Astrocyte of the hippocampus (primary cell): Measurements from ENCODE around the gene RYR2.

Experiments
- DNase-seq: peaks from one replicate; pipeline ENCODE4 v3.0.0; 2011; ENCODE audit warnings: low read depth, low spot score

Gene RYR2

GRCh38 chr1:237031480-237031879, 10.5 kb upstream of the RYR2 start:
- no peak for DNase-seq

GRCh38 chr1:237032029-237032428, 10.0 kb upstream of the RYR2 start:
- no peak for DNase-seq

DNA sequence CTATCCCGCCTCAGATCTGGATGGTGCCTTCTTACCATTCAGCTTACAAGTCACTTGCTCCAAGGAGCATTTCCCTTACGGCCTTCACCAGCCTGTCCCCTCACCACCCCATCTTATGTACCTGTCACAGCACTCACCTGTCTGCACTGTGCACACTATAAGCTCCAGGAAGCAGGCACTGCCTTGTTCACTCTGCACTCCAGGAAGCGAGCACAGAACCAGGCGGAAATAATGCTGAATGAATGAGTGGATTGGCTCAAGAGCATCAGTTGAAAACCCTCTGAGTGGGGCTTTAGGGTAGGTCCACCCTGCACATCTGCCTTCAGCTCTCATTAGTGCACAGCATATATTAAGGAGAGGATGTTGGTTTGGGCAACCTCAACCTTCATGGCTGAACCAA, 8.9 kb upstream of the RYR2 start:
- no peak for DNase-seq

DNA sequence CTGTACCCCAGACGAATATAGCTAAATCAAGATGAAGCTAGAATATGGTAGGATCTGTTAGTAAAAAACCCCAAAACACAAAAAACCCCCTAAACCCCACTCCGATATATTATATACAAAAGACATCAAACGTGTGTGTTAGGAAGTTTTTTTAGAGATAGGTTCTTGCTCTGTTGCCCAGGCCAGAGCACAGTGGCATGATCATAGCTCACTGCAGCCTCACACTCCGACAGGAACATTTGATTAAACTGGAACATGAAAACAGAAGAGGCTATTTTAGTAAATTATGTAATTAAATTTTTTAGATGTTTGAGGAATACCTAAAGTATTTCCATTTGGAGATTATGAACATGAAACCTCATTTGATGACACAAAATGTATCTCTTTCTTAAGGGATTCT, 8.2 kb upstream of the RYR2 start:
- no peak for DNase-seq

GRCh38 chr1:237035759-237036158, 6.2 kb upstream of the RYR2 start:
- no peak for DNase-seq

DNA sequence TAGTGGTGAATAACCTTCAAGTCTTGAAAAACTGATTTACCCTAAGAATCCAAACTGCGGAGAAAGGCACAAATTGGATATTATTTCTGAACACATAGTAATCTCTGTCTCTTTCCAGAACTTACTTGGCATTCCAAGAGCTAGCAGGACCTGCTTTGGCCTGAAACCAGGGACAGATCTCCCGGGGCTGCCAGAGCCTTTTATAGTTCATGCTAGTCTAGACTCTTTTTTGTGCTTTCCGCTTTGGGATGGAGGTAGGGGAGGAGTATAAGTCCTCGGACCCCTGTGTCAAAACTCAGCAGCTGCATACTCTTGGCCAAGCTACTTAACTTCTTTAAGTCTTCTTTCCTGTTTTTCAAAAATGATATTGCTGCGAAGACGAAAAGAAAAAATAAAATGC, 3.8 kb upstream of the RYR2 start:
- no peak for DNase-seq

DNA sequence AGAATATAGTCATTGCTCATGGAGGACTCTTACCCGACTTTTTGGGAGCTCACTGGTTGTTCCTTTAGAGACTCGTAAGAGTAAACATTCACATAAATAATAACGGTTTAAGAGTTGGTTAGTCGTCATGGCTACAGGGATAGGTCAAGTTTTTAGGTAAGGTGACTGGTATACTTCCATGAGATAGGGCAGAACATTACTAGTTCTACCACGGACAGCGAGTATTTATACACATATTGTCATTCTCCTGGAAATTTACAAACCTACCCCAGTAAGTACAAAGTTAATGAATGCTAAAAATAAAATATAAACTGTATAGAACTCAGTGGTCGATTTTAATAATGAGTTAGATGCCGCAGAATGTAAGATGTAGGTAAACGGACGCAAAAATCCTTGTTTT, 1.2 kb upstream of the RYR2 start:
- no peak for DNase-seq

GRCh38 chr1:237041461-237041794, 556 bp upstream of the RYR2 start:
- no peak for DNase-seq

- DNase-seq, result peak; percentile 32
Observed at GRCh38 chr1:237042526-237042891, 525 bp downstream of the RYR2 start.

GRCh38 chr1:237042892-237043576, 1.1 kb downstream of the RYR2 start:
- peak; percentile 26 for DNase-seq

GRCh38 chr1:237043846-237044636, 2.1 kb downstream of the RYR2 start:
- DNase-seq, result no peak

GRCh38 chr1:237045278-237046016, 3.5 kb downstream of the RYR2 start:
- DNase-seq, result no peak

GRCh38 chr1:237048803-237049202, 6.8 kb downstream of the RYR2 start:
- DNase-seq, result no peak

DNA sequence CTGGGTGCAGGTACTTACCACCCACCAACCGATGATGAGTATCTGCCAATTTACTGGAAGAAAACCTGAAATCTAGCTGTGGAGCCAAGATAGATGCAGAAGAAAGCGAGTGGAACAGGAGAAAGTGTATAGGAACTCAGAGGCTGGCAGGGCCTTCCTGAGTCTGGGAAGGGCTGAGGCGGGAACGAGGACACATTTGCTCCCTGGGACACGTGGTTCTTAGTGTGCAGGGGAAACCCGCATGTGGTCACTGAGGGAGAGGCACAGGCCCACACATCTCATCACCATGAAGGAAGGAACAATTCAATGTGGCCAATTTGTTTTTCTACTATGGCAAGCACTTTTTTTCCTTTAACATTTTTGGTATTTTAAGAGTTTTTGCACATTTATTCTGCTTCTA, 8.2 kb downstream of the RYR2 start:
- no peak for DNase-seq

DNA sequence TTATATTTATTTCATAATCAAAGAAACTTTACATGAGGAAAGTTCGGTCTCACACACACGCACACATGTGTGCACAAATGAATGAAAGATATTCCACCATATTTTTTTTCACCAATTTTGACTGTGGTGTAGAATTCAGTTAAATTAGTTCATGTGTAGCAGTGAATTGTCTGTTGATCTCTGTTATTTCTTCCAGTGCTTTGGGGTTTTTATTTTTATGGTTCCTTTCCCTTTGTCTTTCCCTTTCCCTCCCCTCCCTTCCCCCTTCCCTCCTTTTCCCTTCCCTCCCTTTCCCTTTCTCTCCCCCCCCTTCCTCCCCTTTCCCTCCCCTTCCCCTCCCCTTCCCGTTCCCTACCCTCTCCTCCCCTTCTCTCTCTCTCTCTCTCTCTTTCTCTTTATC, 8.9 kb downstream of the RYR2 start:
- DNase-seq, result no peak

- no peak for DNase-seq
Observed at GRCh38 chr1:237054313-237054712, 12.3 kb downstream of the RYR2 start.

DNA sequence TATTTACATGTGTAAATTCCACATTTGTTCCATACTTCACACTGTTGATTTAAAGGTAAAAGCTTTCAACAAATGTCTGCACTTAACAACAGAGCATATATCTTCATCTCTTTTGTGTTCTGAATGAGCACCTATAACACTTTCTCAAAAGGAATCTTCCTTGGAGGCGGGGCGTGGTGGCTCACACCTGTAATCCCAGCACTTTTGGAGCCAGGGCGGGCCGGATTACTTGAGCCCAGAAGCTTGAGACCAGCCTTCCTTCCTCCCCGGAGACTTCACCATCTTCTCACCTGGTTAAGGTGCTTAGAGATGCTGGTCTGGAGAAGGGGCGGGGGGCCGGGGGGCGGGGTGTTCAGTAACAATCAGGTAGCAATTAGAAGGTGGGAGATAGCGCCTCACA, 16.5 kb downstream of the RYR2 start:
- no peak for DNase-seq

DNA sequence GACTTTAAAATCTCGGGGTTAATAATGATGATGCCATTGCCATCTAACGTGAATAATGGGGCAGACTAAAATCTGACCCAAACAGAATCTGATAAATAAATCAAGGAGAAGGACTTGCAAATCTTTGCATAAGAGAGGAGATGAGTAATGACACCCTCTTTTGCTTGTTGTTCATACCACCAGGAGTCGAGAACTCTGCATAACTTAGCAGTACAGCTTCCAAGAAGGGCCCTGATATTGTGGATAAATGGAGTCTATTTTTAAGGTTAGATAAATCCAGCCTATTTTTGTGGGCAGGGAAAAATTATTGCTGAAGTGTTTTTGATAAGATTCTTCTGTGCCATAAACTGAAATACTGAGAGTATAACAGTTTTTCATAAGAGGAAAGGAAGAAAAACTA, 17.3 kb downstream of the RYR2 start:
- DNase-seq, result no peak

DNA sequence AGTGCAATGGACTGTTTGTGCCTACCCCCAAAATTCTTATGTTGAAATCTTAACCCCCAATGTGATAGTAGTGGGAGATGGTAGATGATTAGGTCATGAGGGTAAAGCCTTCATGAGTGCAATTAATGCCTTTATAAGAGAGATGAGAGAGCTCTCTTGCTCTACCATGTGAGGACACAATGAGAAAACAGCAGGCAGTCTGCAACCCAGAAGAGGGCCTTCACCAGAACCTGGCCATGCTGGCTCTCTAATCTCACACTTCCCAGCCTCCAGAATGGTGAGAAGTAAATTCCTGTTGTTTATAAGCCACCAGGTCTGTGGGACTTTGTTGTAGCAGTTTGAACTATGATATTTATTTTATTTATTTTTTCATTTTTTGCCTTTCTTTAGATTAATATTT, 21.0 kb downstream of the RYR2 start:
- no peak for DNase-seq

GRCh38 chr1:237065903-237066302, 23.9 kb downstream of the RYR2 start:
- DNase-seq, result no peak

DNA sequence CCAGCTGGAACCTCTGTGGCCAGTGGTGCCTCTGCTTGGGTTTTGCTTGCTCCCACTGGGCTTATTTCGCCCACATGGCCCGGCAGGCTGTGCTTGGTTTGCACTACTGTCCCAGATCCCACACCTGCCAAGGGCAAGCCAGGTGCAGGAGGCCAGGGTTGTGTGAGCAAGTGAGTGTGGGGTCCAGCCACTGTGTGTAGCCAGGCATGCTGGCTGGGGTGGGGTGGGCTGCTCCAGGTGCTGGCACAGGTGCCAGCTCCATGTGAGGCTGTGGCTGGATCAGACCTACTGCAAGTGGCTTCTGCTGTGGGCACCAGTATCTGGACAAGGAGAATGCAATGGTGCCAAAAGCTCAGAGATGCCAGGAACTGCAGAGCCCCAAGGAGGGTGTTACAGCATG, 28.5 kb downstream of the RYR2 start:
- DNase-seq, result no peak

- no peak for DNase-seq
Observed at GRCh38 chr1:237071641-237072420, 29.8 kb downstream of the RYR2 start.
